H9 (cell line): ENCODE data around the gene MIEF1. TPM values are rescaled to one million over a fixed set of nuclear protein-coding genes. Genes with fewer than 3 reads are reported as not detected.

Experiments used
- DNase-seq: peaks from one replicate; pipeline ENCODE4 v3.0.0-alpha.2; 2017
- H2AFZ ChIP-seq: one replicate; pipeline ENCODE4 v1.6.1; 2013; ENCODE audit warnings: mild to moderate bottlenecking, low read length, control low read depth, moderate library complexity
- H2AK5ac ChIP-seq: 2 replicates; pipeline ENCODE4 v1.6.1; 2013; ENCODE audit warnings: low read length, control low read depth, mixed read lengths; ENCODE audit not compliant: insufficient read length
- H2BK120ac ChIP-seq: one replicate; pipeline ENCODE4 v1.6.1; 2013; ENCODE audit warnings: low read depth, mild to moderate bottlenecking, low read length, control low read depth, inconsistent platforms; ENCODE audit not compliant: poor library complexity, severe bottlenecking
- H2BK12ac ChIP-seq: 2 replicates; pipeline ENCODE4 v1.6.1; 2013; ENCODE audit warnings: low read length, control low read depth, mixed read lengths, low read depth; ENCODE audit not compliant: insufficient read length
- H2BK15ac ChIP-seq: 2 replicates; pipeline ENCODE4 v1.6.1; 2013; ENCODE audit warnings: low read depth, low read length, control low read depth
- H2BK20ac ChIP-seq: one replicate; pipeline ENCODE4 v1.6.1; 2013; ENCODE audit warnings: low read depth, mild to moderate bottlenecking, low read length, control low read depth, inconsistent platforms; ENCODE audit not compliant: poor library complexity, severe bottlenecking
- H2BK5ac ChIP-seq: 2 replicates; pipeline ENCODE4 v1.6.1; 2013; ENCODE audit warnings: low read length, control low read depth, mixed read lengths; ENCODE audit not compliant: insufficient read length
- H3K14ac ChIP-seq: 2 replicates; pipeline ENCODE4 v1.6.1; 2013; ENCODE audit warnings: low read length, control low read depth; ENCODE audit not compliant: insufficient read depth
- H3K18ac ChIP-seq: 2 replicates; pipeline ENCODE4 v1.6.1; 2013; ENCODE audit warnings: low read depth, mild to moderate bottlenecking, mixed read lengths, low read length, control low read depth; ENCODE audit not compliant: insufficient read length
- H3K23ac ChIP-seq: 2 replicates; pipeline ENCODE4 v1.6.1; 2013; ENCODE audit warnings: low read length, control low read depth, mixed read lengths, low read depth; ENCODE audit not compliant: insufficient read length
- H3K23me2 ChIP-seq: 2 replicates; pipeline ENCODE4 v1.6.1; 2013; ENCODE audit warnings: low read depth, mild to moderate bottlenecking, mixed read lengths, low read length, control low read depth; ENCODE audit not compliant: insufficient read length, poor library complexity, severe bottlenecking
- H3K27ac ChIP-seq: 2 replicates; pipeline ENCODE4 v1.5.1; 2013; ENCODE audit warnings: low read length, control low read depth, mixed read lengths, low read depth; ENCODE audit not compliant: insufficient read length
- H3K27me3 ChIP-seq: 2 replicates; pipeline ENCODE4 v1.6.1; 2013; ENCODE audit warnings: low read length, control low read depth, inconsistent platforms; ENCODE audit not compliant: insufficient read depth
- H3K4ac ChIP-seq: 2 replicates; pipeline ENCODE4 v1.6.1; 2013; ENCODE audit warnings: low read depth, mild to moderate bottlenecking, control low read depth, inconsistent platforms, low read length, moderate library complexity
- H3K4me1 ChIP-seq: 2 replicates; pipeline ENCODE4 v1.6.1; 2013; ENCODE audit warnings: low read length, control low read depth, inconsistent platforms; ENCODE audit not compliant: insufficient read depth
- H3K4me2 ChIP-seq: 2 replicates; pipeline ENCODE4 v1.6.1; 2013; ENCODE audit warnings: low read length, control low read depth, mixed read lengths; ENCODE audit not compliant: insufficient read length, insufficient read depth
- H3K56ac ChIP-seq: 2 replicates; pipeline ENCODE4 v1.6.1; 2013; ENCODE audit warnings: low read depth, mild to moderate bottlenecking, mixed read lengths, low read length, control low read depth; ENCODE audit not compliant: insufficient read length
- H3K79me1 ChIP-seq: 2 replicates; pipeline ENCODE4 v1.6.1; 2013; ENCODE audit warnings: low read depth, mild to moderate bottlenecking, moderate library complexity, low read length, control low read depth, inconsistent platforms; ENCODE audit not compliant: insufficient read depth, poor library complexity, severe bottlenecking
- H3K79me2 ChIP-seq: 2 replicates; pipeline ENCODE4 v1.6.1; 2013; ENCODE audit warnings: low read length, control low read depth, inconsistent platforms; ENCODE audit not compliant: insufficient read depth
- H3K9ac ChIP-seq: 2 replicates; pipeline ENCODE4 v1.6.1; 2013; ENCODE audit warnings: low read length, control low read depth, mixed read lengths; ENCODE audit not compliant: insufficient read length; ENCODE audit errors: extremely low read depth
- H3K9me3 ChIP-seq: one replicate; pipeline ENCODE4 v1.6.1; 2013; ENCODE audit warnings: low read depth, low read length, inconsistent platforms; ENCODE audit not compliant: control insufficient read depth
- H3T11ph ChIP-seq: one replicate; pipeline ENCODE4 v1.6.1; 2013; ENCODE audit warnings: mild to moderate bottlenecking, low read length, control low read depth, inconsistent platforms
- H4K20me1 ChIP-seq: one replicate; pipeline ENCODE4 v1.6.1; 2013; ENCODE audit not compliant: control insufficient read depth, insufficient read length, insufficient read depth
- H4K5ac ChIP-seq: 2 replicates; pipeline ENCODE4 v1.6.1; 2013; ENCODE audit warnings: low read depth, mild to moderate bottlenecking, mixed read lengths, low read length, control low read depth; ENCODE audit not compliant: insufficient read length
- H4K8ac ChIP-seq: replicated peaks from 2 replicates; pipeline ENCODE4 v1.6.1; 2013; ENCODE audit warnings: low read length, control low read depth, mixed read lengths, low read depth; ENCODE audit not compliant: insufficient read length
- H4K91ac ChIP-seq: 2 replicates; pipeline ENCODE4 v1.6.1; 2013; ENCODE audit warnings: low read depth, mild to moderate bottlenecking, moderate library complexity, mixed read lengths, low read length, control low read depth; ENCODE audit not compliant: insufficient read length
- H3K27ac Mint-ChIP-seq, 3 experiments: 2 replicates in 2 of 3; 3 replicates in 1 of 3; pipeline ENCODE4 v1.8.0; 2020 to 2021; ENCODE audit warnings: mixed read lengths in 3 of 3, mild to moderate bottlenecking in 1 of 3, moderate library complexity in 1 of 3
- H3K27me3 Mint-ChIP-seq: 2 replicates; pipeline ENCODE4 v1.8.0; 2021; ENCODE audit warnings: low read depth, mild to moderate bottlenecking, moderate library complexity, mixed read lengths
- H3K36me3 Mint-ChIP-seq, 3 experiments: 2 replicates in 2 of 3; 3 replicates in 1 of 3; pipeline ENCODE4 v1.8.0; 2020 to 2021; ENCODE audit warnings: low read depth in 3 of 3, mixed read lengths in 3 of 3; ENCODE audit not compliant: insufficient read depth in 1 of 3
- H3K4me1 Mint-ChIP-seq, 2 experiments: 2 replicates each; pipeline ENCODE4 v1.8.0; 2020; ENCODE audit warnings: mixed read lengths in 2 of 2
- H3K4me3 Mint-ChIP-seq, 2 experiments: 2 replicates in 1 of 2; 3 replicates in 1 of 2; pipeline ENCODE4 v1.8.0; 2020 to 2021; ENCODE audit warnings: mild to moderate bottlenecking in 2 of 2, mixed read lengths in 2 of 2, moderate library complexity in 1 of 2
- H3K9me3 Mint-ChIP-seq, 2 experiments: 2 replicates in 1 of 2; 3 replicates in 1 of 2; pipeline ENCODE4 v1.8.0; 2020; ENCODE audit warnings: mild to moderate bottlenecking in 2 of 2, mixed read lengths in 2 of 2, moderate library complexity in 1 of 2
- WGBS: extraction: QIAGEN DNeasy Blood & Tissue Kit; methylation state at CpG from one replicate; pipeline ENCODE4 v1.1.7; 2013; ENCODE audit warnings: missing lambda C conversion rate, low lambda C conversion rate, mixed read lengths; ENCODE audit not compliant: insufficient read length; ENCODE audit errors: extremely low coverage; 5-methylcytosine and 5-hydroxymethylcytosine counted together
- total RNA-seq: library from RNA; stranded (reverse); gene quantifications from 2 replicates; pipeline ENCODE4 v1.2.1, GENCODE V29; 2021
- TF ChIP-seq, protein P1 (sequence below): fragments of 200-600 bp; sonication (generic); conservative IDR thresholded peaks from 3 replicates; pipeline ENCODE4 v1.8.0; 2021; ENCODE audit warnings: antibody characterized with exemption, mild to moderate bottlenecking

The MIEF1 gene
- total RNA-seq, 1 experiment from 2014 or later: 32.6 TPM

DNA sequence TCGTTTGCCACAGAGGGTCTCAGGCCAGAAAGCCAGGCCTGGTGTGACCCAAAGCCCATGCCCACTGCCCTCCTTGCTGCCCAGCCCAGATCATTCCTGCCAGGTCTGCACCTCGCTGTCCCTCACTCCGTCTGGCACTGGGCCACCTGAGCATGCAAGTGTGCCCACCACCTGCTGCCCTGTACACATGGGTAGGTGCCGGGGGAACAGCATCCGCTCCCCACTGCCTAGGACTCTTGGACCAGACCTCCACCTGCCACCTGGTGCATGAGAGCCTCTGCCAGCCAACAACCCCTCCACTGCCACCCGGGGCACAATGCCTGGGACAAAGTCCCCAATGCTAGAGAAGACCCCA lies 32.8 kb upstream of the MIEF1 start:
- Histone ChIP-seq H3K4me2 (no peak overlapping the region), H3K4me1 (peaks cover 3% of the 10 kb centered on the region; the same call in 1 of the 2 replicates), H4K5ac (no peak overlapping the region), H3K27me3 (no peaks in the 10 kb centered on the region), H3K27ac (no peak overlapping the region), H3K56ac (no peak overlapping the region), H2BK20ac (no peak overlapping the region), H2AK5ac (no peak overlapping the region), H2BK120ac (no peak overlapping the region), H3K79me2 (no peaks in the 10 kb centered on the region), H3K79me1 (no peaks in the 10 kb centered on the region), H3K23ac (no peak overlapping the region), H2BK15ac (no peak overlapping the region), H4K91ac (no peak overlapping the region), H3K23me2 (no peaks in the 10 kb centered on the region), H4K20me1 (peaks cover 2% of the 10 kb centered on the region), H3K9me3 (no peaks in the 10 kb centered on the region), H2AFZ (no peak overlapping the region), H2BK12ac (no peak overlapping the region), H3T11ph (no peak overlapping the region), H3K4ac (no peak overlapping the region), H3K14ac (no peak overlapping the region), H2BK5ac (no peak overlapping the region), H4K8ac (no peak overlapping the region), H3K9ac (no peak overlapping the region), H3K18ac (no peak overlapping the region)
- Mint-ChIP-seq H3K36me3 (no peaks in the 10 kb centered on the region), H3K4me3 (no peak overlapping the region), H3K27ac (no peak overlapping the region), H3K9me3 (no peaks in the 10 kb centered on the region), H3K27me3 (peaks cover 18% of the 10 kb centered on the region), H3K4me1 (peaks cover 33 to 46% of the 10 kb centered on the region in 2 experiments)
- TF ChIP-seq, protein P1, sequence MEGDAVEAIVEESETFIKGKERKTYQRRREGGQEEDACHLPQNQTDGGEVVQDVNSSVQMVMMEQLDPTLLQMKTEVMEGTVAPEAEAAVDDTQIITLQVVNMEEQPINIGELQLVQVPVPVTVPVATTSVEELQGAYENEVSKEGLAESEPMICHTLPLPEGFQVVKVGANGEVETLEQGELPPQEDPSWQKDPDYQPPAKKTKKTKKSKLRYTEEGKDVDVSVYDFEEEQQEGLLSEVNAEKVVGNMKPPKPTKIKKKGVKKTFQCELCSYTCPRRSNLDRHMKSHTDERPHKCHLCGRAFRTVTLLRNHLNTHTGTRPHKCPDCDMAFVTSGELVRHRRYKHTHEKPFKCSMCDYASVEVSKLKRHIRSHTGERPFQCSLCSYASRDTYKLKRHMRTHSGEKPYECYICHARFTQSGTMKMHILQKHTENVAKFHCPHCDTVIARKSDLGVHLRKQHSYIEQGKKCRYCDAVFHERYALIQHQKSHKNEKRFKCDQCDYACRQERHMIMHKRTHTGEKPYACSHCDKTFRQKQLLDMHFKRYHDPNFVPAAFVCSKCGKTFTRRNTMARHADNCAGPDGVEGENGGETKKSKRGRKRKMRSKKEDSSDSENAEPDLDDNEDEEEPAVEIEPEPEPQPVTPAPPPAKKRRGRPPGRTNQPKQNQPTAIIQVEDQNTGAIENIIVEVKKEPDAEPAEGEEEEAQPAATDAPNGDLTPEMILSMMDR: no peak
- no peak for DNase-seq
- no CpG with 5 or more reads among the region's 6 CpGs for WGBS
